GM08714 (cell line): ENCODE results near the gene UQCRH.

Experiments
- H3K4me3 ChIP-seq: fragments of 200-500 bp; sonication (Bioruptor generic); 2 replicates; pipeline ENCODE4 v1.5.1; 2014; ENCODE audit warnings: mild to moderate bottlenecking, low read length, inconsistent platforms
- ZNF274 ChIP-seq: IDR thresholded peaks from 2 replicates; pipeline ENCODE4 v1.6.1; 2012; ENCODE audit warnings: mild to moderate bottlenecking, low read depth, low read length

UQCRH gene

DNA sequence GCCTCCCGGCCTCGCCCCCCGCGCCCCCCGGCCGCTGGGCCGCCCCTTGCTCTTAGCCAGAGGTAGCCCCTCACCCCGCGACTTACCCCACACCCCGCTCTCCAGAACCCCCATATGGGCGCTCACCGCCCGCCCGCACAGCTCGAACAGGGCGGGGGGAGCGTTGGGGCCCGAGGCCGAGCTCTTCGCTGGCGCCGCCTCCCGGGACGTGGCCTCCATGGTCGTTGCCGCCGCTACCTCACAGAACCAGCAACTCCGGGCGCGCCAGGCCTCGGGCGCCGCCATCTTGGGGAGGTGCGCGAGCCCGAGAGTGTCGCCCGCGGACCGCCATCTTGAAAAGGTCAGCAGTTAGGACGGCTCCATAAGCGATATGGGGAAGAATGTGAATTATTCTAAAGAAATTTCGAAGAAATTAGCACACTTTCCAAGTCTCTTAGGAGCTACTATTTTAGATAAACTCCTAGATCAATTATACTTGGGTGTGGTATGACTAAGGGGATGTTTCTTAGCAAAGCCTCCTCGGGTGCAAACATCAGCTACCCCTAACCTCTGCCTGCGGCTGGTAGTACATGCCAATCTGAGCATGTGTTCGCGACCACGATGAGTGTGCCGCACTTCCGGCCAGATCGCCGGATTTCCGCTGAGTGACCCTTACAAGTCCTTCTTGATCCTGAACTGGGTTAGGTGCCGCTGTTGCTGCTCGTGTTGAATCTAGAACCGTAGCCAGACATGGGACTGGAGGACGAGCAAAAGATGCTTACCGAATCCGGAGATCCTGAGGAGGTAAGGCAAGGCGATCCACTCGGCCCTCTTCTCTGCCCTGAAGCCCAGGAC lies at the start of gene UQCRH, which contains the start of gene LRRC41:
TSS of gene UQCRH (plus strand) at position 661 of the 834 bp plus-strand sequence. CDS start at position 730, 69 bp downstream.
TSS of gene LRRC41 (minus strand) at position 579 of the 834 bp plus-strand sequence. CDS start at position 285, 294 bp downstream.
- peak within 1 kb of the TSS; percentile 100 for H3K4me3 ChIP-seq

DNA sequence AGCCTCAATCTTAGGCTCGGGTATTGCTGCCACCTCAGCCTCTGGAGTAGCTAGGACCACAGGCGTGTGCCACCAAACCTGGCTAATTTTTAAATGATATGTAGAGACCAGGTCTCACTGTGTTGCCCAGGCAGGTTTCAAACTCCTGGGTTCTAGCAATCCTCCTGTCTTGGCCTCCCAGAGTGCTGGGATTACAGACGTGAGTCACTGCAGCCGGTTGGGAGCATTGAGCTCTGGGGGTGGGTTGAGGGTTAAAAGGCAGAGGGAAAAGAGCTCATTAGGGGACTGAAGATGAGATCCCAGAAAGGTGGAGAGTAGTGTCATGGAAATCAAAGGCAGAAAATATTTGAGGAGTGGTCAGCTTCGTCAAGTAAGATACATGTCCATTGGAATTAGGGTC lies 48.8 kb upstream of the UQCRH start:
- no peak overlapping the region for H3K4me3 ChIP-seq
- no peak for TF ChIP-seq ZNF274

More for the DNA sequence above, at the start of gene UQCRH, which contains the start of gene LRRC41:
- no peak for TF ChIP-seq ZNF274

DNA sequence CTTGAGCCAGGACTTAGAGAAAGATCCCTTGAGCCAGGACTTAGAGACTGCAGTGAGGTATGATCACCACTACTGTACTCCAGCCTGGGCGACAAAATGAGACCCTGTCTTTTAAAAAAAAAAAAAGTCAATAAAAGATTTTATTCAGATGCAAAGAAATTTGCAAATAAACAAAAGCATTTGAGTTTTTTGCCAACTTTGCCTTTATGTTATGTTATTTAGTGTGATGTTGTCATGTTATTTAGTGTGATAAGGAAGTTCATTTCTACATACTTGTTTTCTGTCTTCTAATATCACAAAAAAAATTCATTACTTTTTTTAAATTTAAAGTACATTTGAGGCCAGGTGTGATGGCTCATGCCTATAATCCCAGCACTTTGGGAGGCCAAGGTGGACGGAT lies 47.0 kb upstream of the UQCRH start:
- no peak for TF ChIP-seq ZNF274
- H3K4me3 ChIP-seq = no peak overlapping the region

DNA sequence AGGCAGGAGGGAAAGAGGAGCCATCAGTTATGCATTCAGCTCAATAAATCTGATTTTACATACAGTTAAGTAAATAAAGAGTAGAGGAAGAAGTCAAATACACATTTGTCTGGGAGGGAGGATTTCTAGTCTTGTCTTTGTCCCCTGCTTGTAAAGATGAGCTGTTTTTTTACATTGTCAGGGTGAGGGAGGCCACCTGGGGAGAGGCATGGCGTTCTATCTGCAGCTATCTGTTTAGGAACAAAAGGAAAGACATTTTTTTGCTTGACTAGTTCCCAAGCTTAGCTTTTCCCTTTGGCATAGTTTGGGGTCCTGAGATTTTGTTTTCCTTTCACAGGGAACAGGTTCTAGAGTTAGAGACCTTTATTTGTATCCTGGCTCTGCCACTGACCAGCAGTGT lies 41.0 kb upstream of the UQCRH start:
- no peak for TF ChIP-seq ZNF274
- H3K4me3 ChIP-seq = no peak overlapping the region

DNA sequence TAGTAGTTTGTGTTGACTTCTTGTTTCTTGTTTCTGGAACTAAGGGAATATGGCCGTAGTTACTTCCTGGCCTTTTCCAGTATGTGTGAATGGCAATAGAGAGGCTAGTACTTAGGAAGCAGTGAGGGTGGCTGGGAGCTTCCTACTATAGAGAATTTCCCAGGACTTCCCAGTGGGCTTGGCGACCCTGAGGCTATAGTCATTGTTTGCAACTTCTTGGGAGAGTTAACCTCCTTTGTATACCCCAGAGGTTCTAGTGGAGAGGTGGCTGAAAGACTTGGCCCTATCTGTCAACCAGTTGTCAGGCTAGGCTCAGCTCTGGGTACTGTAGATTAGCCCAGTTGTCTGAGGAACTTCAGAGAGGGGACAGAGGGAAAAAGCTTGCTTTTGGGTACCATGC lies 40.4 kb upstream of the UQCRH start:
- TF ChIP-seq ZNF274 = no peak
- H3K4me3 ChIP-seq = no peak overlapping the region

DNA sequence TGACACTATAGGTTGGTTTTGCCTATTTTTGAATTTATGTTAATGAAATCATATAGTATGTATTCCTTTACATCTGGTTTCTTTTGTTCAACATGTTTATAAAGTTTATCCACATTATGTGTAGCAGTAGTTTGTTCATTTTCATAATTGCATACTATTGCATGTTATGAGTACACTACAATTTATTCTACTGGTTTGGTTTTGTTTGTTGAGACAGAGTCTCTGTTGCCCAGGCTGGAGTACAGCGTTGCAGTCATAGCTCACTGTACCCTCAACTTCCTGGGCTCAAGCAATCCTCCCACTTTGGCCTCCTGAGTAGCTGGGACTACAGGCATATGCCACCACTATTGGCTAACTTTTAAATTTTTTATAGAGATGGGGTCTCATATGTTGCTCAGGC lies 34.9 kb upstream of the UQCRH start:
- no peak overlapping the region for H3K4me3 ChIP-seq
- TF ChIP-seq ZNF274 = no peak

DNA sequence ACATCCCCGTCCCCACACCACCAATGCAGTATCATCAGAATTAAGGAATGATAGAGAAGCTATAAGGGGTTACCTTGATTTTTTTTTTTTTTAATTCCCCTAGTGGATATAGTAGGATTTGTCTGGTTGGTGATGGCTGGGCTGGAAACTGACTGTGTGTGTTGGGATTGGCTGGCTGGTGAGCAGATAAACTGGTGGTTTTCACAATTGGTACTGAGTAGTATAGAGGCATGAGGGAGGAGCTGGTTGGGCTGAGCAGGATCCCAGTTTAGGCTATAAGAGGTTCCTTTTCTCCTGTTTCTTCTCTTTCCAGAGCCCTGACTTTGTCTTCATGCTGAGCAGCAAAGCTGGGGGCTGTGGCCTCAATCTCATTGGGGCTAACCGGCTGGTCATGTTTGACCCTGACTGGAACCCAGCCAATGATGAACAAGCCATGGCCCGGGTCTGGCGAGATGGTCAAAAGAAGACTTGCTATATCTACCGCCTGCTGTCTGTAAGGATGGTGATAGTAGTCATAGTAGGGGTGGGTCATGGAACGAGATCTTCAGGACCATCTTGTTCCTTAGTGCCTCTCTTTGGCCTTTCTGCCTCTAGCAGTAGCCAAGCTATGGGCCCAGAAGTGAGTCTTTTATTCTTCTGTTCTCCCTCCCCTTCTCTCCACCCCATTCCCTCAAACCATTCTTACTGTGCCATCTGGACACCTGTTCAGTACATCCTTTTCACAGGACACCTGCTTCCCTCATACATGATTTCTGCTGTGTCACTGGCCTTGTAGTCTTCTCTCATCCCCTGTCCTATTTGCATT lies 29.1 kb upstream of the UQCRH start:
- H3K4me3 ChIP-seq = no peak overlapping the region
- no peak for TF ChIP-seq ZNF274

DNA sequence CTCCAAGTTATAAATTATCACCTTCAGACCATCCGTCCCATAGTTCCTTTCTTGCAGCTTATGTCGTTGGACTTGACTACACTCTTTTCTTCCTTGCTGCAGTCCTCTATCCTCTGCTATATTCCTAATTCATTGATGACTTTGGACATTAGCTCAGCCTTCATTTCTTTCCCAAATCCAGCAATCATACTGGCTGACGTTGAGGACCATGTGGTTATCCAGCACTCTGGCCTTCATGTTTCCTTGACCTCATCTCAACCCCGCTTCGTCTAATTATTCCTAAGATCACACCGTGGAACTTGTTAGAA lies 28.5 kb upstream of the UQCRH start:
- no peak for TF ChIP-seq ZNF274
- H3K4me3 ChIP-seq = no peak overlapping the region

DNA sequence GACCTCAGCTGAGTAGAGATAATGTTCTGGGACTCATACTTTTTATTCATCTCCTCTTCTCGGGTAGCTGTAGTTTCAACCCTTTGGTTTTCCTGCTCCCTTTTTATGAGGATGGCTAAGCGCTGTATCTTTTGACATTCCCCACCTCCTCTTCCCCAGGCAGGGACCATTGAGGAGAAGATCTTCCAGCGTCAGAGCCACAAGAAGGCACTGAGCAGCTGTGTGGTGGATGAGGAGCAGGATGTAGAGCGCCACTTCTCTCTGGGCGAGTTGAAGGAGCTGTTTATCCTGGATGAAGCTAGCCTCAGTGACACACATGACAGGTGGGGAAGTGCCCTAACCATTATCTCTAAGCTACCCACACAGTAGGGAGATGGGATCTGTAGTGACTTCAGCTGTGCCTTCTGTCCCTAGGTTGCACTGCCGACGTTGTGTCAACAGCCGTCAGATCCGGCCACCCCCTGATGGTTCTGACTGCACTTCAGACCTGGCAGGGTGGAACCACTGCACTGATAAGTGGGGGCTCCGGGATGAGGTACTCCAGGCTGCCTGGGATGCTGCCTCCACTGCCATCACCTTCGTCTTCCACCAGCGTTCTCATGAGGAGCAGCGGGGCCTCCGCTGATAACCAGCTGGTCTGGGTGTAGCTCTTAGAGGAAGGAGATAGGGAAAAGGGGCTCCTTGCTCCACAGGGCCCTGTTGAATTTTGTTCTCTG lies 25.7 kb upstream of the UQCRH start:
- TF ChIP-seq ZNF274 = no peak
- no peak overlapping the region for H3K4me3 ChIP-seq

DNA sequence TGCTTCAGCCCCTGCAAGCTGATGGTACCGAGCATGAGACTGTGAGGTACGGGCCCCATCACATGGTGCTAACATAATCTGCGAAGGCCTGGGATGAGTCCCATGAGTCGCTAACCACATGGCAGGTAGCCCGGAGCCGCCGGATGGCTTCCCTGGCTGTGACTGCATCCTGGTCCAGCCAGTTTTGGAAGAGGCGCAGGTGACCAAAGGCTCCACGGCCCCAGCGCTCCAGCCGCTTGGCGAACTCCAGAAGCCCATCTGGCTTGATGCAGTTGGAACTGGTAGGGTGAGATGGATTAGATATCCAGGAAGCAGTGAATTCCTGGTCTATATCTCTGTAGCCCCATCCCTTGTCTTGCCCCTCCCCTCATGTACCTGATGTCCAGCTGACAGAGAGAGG lies 24.7 kb upstream of the UQCRH start:
- no peak for TF ChIP-seq ZNF274
- no peak overlapping the region for H3K4me3 ChIP-seq

DNA sequence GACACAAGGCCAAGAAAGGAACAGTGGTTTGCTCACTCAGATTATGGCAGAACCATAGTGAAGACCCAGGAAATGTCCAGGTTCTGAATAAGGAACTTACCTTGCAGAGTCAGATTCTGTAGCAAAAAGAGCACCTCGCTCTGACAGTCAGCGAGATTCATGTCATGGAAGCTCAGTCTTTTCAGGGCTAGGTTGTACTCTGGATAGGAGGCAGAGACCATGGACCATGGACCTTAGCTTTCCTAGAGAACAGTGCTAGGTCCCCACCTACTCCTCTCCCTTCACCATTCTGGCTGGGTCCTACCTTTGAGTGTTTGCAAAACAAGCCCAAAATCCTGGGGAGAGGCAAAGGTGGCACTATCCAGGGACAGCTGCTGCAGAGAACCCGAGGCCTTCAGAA lies 23.4 kb upstream of the UQCRH start:
- H3K4me3 ChIP-seq = no peak overlapping the region
- no peak for TF ChIP-seq ZNF274

DNA sequence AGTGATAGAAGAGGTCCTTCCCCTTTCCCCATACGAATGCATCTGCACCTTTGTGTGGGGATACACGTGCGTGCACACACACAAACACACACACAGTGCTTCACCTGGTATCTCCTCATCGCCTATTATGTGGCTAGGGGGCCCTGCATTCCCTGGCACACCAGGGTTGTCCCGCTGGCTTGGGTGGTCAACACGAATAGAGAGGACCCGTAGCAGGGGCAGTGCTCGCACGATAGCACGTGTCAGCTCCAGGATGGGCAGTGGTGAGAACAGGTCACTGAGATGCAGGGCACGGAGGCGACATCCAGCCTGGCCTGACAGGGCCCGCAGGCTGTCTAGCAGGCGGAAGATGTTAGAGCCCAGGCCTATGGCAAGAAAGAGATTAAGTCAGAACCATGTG lies 22.5 kb upstream of the UQCRH start:
- no peak for TF ChIP-seq ZNF274
- H3K4me3 ChIP-seq = no peak overlapping the region

DNA sequence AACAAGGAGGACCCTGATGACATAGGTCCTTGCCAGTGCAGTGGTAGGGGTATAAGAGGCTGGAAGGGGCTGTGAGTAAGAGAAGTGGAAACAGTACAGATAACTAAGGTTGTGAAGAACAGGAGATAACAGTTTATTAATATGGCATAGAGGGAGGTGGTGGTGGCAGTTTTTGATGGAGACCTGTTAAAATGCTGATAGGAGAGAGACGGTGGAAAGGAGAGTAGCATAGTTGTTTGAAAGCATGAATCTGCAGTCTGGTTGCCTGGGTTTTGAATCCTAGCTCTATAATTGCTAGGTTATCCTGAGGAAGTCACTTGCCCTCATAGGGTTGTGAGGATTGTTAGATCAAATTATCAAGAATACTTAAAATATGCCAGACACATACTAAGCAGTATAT lies 19.4 kb upstream of the UQCRH start:
- no peak for TF ChIP-seq ZNF274
- no peak overlapping the region for H3K4me3 ChIP-seq
